ENCODE data around the gene CAV2. TPM values are rescaled to one million over a fixed set of nuclear protein-coding genes. Genes with fewer than 3 reads are reported as not detected.

CAV2 gene
- polyA plus RNA-seq (2012; rRNA removed), result 182 and 265 TPM in 2 replicates
- 265 and 285 TPM in 2 replicates for polyA plus RNA-seq (2012; cell fraction: cytosol; rRNA removed)
- polyA plus RNA-seq (2012; cell fraction: nucleus; rRNA removed), result 58.7 and 83.4 TPM in 2 replicates

- H2AFZ ChIP-seq (ENCODE audit: low read depth), result peak within 1 kb of the TSS; percentile 85; the same call in 1 of the 2 replicates
- H3F3A ChIP-seq (replicated peaks; ENCODE audit: insufficient read depth), result peaks cover 30% of the 10 kb centered on the region
- peaks cover 4 to 30% of the 10 kb centered on the region in 2 experiments for H3K36me3 ChIP-seq (replicated peaks in 1 of 2; ENCODE audit: control insufficient read depth in 1 of 2, insufficient read depth in 2 of 2, low read length in 1 of 2)
- peak within 1 kb of the TSS; percentile 93 for H3K9ac ChIP-seq
- H3K4me3 ChIP-seq (ENCODE audit: low read depth in 2 of 2, low read length in 1 of 2), result peak within 1 kb of the TSS; percentile 68 to 95
- peak within 1 kb of the TSS; percentile 93 for H3K4me2 ChIP-seq
- CTCF ChIA-PET, result interaction anchor here (1.6 kb wide), 1 partner anchor 27 kb away, joined by 5 read pairs; no protein-coding TSS in a partner anchor
- H4K20me1 ChIP-seq (ENCODE audit: insufficient read depth), result no peaks in the 10 kb centered on the region
- H3K27ac ChIP-seq (ENCODE audit: low read depth in 2 of 2, low read length in 1 of 2), result peak within 1 kb of the TSS; percentile 62 to 70
- no peaks in the 10 kb centered on the region for H3K9me2 ChIP-seq
- 7% methylated on average over 27 of the region's 86 CpGs for WGBS (ENCODE audit: low lambda C conversion rate)
- H3K4me1 ChIP-seq (ENCODE audit: control insufficient read depth in 1 of 2, insufficient read depth in 2 of 2, low read depth in 1 of 2, low read length in 1 of 2), result peaks cover 0 to 10% of the 10 kb centered on the region in 2 experiments; a peak in 3 of 4 replicates
- POLR2A ChIA-PET, result no interaction called here
- peaks cover 45% of the 10 kb centered on the region for H3K79me2 ChIP-seq (ENCODE audit: insufficient read depth)
- H3K27me3 ChIP-seq (ENCODE audit: insufficient read depth), result no peaks in the 10 kb centered on the region
- H3K9me3 ChIP-seq, result no peaks in the 10 kb centered on the region
- DNase-seq, result peak; percentile 64
- TF ChIP-seq EZH2phosphoT487 (IDR thresholded peaks at IDR 0.05; ENCODE audit: borderline replicate concordance, low read depth), result no peak
- no peak for TF ChIP-seq TEAD4 (IDR thresholded peaks at IDR 0.05; ENCODE audit: borderline replicate concordance, insufficient read depth)
- no peak for TF ChIP-seq MEF2A (IDR thresholded peaks at IDR 0.05; ENCODE audit: borderline replicate concordance, low read depth)
- TF ChIP-seq PBX3 (IDR thresholded peaks at IDR 0.05), result 0 out of 2 replicates have a peak, but pooled peaks have one; percentile 2
- no peak for TF ChIP-seq ELF1 (IDR thresholded peaks at IDR 0.05)
- no peak for TF ChIP-seq FOXM1 (IDR thresholded peaks at IDR 0.05; ENCODE audit: low read depth)
- TF ChIP-seq POLR2AphosphoS5 (IDR thresholded peaks at IDR 0.05; ENCODE audit: low read depth, low read length), result peak; percentile 51
- no peak for TF ChIP-seq RCOR1 (IDR thresholded peaks at IDR 0.05; ENCODE audit: low read length)
- no peak for TF ChIP-seq RAD21 (IDR thresholded peaks at IDR 0.05; ENCODE audit: low read length)
- no peak for TF ChIP-seq ZBTB33 (IDR thresholded peaks at IDR 0.05; ENCODE audit: borderline replicate concordance, low read depth)
- no peak for TF ChIP-seq EP300 (IDR thresholded peaks at IDR 0.05; ENCODE audit: borderline replicate concordance in 1 of 2, low read depth in 1 of 2, low read length in 1 of 2)
- peak; percentile 30; the same call in 1 of the 2 replicates for TF ChIP-seq TAF1 (IDR thresholded peaks at IDR 0.05; ENCODE audit: borderline replicate concordance, low read depth, low read length)
- no peak for TF ChIP-seq SIN3A (IDR thresholded peaks at IDR 0.05; ENCODE audit: borderline replicate concordance, low read depth, low read length)
- no peak for TF ChIP-seq FOXJ3 (CRISPR knock-in tag; IDR thresholded peaks at IDR 0.05)
- TF ChIP-seq, protein P1, sequence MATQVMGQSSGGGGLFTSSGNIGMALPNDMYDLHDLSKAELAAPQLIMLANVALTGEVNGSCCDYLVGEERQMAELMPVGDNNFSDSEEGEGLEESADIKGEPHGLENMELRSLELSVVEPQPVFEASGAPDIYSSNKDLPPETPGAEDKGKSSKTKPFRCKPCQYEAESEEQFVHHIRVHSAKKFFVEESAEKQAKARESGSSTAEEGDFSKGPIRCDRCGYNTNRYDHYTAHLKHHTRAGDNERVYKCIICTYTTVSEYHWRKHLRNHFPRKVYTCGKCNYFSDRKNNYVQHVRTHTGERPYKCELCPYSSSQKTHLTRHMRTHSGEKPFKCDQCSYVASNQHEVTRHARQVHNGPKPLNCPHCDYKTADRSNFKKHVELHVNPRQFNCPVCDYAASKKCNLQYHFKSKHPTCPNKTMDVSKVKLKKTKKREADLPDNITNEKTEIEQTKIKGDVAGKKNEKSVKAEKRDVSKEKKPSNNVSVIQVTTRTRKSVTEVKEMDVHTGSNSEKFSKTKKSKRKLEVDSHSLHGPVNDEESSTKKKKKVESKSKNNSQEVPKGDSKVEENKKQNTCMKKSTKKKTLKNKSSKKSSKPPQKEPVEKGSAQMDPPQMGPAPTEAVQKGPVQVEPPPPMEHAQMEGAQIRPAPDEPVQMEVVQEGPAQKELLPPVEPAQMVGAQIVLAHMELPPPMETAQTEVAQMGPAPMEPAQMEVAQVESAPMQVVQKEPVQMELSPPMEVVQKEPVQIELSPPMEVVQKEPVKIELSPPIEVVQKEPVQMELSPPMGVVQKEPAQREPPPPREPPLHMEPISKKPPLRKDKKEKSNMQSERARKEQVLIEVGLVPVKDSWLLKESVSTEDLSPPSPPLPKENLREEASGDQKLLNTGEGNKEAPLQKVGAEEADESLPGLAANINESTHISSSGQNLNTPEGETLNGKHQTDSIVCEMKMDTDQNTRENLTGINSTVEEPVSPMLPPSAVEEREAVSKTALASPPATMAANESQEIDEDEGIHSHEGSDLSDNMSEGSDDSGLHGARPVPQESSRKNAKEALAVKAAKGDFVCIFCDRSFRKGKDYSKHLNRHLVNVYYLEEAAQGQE (IDR thresholded peaks at IDR 0.05; ENCODE audit: low read depth, low read length), result no peak
- no peak for TF ChIP-seq RFX5 (IDR thresholded peaks at IDR 0.05; ENCODE audit: low read length)
- peak; percentile 85 for TF ChIP-seq MAX (IDR thresholded peaks at IDR 0.05; ENCODE audit: low read depth)
- no peak for TF ChIP-seq GABPA (IDR thresholded peaks at IDR 0.05; ENCODE audit: low read depth)
- TF ChIP-seq CTCF (IDR thresholded peaks at IDR 0.05), result no peak
- TF ChIP-seq JUND (IDR thresholded peaks at IDR 0.05), result no peak
- peak; percentile 2; the same call in 1 of the 2 replicates for TF ChIP-seq SMC3 (IDR thresholded peaks at IDR 0.05; ENCODE audit: low read depth, low read length)
- no peak for TF ChIP-seq GATA2 (CRISPR knock-in tag; IDR thresholded peaks at IDR 0.05)
- no peak for TF ChIP-seq NFIC (IDR thresholded peaks at IDR 0.05; ENCODE audit: borderline replicate concordance)
- no peak for TF ChIP-seq FOSL2 (IDR thresholded peaks at IDR 0.05; ENCODE audit: borderline replicate concordance, low read depth)
Measured at GRCh38 chr7:116499168-116500077, at the start of gene CAV2. Gene CAV2 (plus strand): TSS chr7:116499738. CDS start chr7:116499782, 44 bp downstream.

Measured in SK-N-SH (cell line).